ENCODE results near the gene RUNX3. TPM values are rescaled to one million over a fixed set of nuclear protein-coding genes. Genes with fewer than 3 reads are reported as not detected.
A peak's percentile ranks its signal among the peaks of the same experiment; 100 is the strongest.

RUNX3 gene
- total RNA-seq, 4 donors from 2014 or later: 0.27 to 2.8 (median 0.77) TPM

DNA sequence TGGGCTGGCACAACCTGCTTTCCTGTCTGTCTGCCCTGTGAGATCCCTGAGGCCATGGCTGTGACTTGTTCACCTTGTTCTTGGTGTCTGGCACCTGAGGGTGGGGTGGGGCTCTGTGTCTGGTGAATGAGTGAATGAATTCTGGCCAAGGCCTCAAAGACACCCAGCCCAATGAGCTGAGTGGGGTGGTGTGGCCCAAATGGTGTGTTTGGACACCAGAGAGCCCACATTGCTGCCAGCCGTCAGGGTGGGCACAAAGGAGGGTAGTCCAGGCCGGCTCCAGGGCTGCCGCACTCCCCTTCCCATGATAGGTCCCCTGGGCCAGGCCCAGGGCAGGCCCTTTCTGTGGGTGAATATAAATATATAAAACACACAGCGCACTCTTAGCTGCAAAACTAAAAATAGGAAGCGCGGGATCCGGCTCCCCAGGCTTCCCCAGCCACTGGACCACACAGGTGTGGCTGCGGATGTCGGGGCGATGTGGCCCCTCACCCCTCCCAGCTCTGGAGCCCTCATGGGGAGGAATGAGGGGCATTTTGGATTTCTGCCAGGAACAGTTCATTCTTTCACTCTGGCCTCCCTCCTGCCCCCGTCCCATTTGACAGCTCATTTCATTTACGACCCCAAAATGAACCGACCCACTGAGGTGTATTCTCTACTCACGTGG is 33.3 kb downstream of the RUNX3 start:
- WGBS, 2 donors: 78 to 83% methylated on average over 14 of the region's 14 CpGs
- Histone ChIP-seq H3K4me3 (replicated peaks in 1 of 3) (no peak overlapping the region), H3K27me3 (no peaks in the 10 kb centered on the region), H3K36me3 (no peaks in the 10 kb centered on the region), H3K4me1 (peaks cover 0 to 9% of the 10 kb centered on the region in 2 donors), H3K9me3 (no peaks in the 10 kb centered on the region), H3K27ac (no peak overlapping the region)
- intact Hi-C loops (cut with DNase I): loop anchor here (5.0 kb wide), 1 partner anchor 44 kb away; no protein-coding TSS in a partner anchor
- no peak for DNase-seq
- TF ChIP-seq POLR2A (IDR thresholded peaks at IDR 0.05): no peak
- TF ChIP-seq, protein P1, sequence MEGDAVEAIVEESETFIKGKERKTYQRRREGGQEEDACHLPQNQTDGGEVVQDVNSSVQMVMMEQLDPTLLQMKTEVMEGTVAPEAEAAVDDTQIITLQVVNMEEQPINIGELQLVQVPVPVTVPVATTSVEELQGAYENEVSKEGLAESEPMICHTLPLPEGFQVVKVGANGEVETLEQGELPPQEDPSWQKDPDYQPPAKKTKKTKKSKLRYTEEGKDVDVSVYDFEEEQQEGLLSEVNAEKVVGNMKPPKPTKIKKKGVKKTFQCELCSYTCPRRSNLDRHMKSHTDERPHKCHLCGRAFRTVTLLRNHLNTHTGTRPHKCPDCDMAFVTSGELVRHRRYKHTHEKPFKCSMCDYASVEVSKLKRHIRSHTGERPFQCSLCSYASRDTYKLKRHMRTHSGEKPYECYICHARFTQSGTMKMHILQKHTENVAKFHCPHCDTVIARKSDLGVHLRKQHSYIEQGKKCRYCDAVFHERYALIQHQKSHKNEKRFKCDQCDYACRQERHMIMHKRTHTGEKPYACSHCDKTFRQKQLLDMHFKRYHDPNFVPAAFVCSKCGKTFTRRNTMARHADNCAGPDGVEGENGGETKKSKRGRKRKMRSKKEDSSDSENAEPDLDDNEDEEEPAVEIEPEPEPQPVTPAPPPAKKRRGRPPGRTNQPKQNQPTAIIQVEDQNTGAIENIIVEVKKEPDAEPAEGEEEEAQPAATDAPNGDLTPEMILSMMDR (IDR thresholded peaks at IDR 0.05): no peak

- intact Hi-C loops (cut with DNase I): loop anchor here (5.0 kb wide), 1 partner anchor 44 kb away; no protein-coding TSS in a partner anchor
- DNase-seq: no peak
- no peaks in the 10 kb centered on the region for H3K9me3 ChIP-seq
Measured at GRCh38 chr1:24896176-24896575, 33.9 kb downstream of the RUNX3 start.

DNA sequence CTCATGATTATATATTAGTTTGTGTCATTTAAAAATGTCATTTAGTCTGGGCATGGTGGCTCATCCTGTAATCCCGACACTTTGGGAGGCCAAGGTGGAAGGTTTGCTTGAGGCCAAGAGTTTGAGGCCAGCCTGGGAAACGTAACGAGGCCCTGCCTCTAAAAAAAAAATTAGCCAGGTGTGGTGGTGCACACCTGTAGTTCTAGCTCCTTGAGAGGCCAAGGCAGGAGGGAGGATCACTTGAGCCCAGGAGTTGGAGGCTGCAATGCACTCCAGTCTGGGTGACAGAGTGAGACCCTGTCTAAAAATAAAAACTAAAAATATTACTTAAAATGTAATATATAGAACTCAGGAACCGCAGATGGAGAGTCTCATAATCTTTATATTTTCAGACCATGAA is 34.6 kb downstream of the RUNX3 start:
- Histone ChIP-seq H3K27ac (no peak overlapping the region), H3K27me3 (no peaks in the 10 kb centered on the region), H3K36me3 (no peaks in the 10 kb centered on the region), H3K4me1 (peaks cover 0 to 9% of the 10 kb centered on the region in 2 donors), H3K4me3 (replicated peaks in 1 of 3) (no peak overlapping the region), H3K9me3 (no peaks in the 10 kb centered on the region)
- no peak for DNase-seq
- WGBS, 2 donors: 87 to 93% methylated on average over 4 of the region's 4 CpGs
- TF ChIP-seq POLR2A (IDR thresholded peaks at IDR 0.05): no peak
- TF ChIP-seq, protein P1 (IDR thresholded peaks at IDR 0.05): no peak
- intact Hi-C loops (cut with DNase I): loop anchor here (5.0 kb wide), 1 partner anchor 43 kb away; no protein-coding TSS in a partner anchor

More at GRCh38 chr1:24896176-24896575, 33.9 kb downstream of the RUNX3 start:
- Histone ChIP-seq H3K4me1 (peaks cover 0 to 9% of the 10 kb centered on the region in 2 donors), H3K4me3 (replicated peaks in 1 of 3) (no peak overlapping the region), H3K27me3 (no peaks in the 10 kb centered on the region), H3K27ac (no peak overlapping the region), H3K36me3 (no peaks in the 10 kb centered on the region)
- WGBS, 2 donors: 96 to 97% methylated on average over 6 of the region's 6 CpGs
- TF ChIP-seq, protein P1 (IDR thresholded peaks at IDR 0.05): no peak

DNA sequence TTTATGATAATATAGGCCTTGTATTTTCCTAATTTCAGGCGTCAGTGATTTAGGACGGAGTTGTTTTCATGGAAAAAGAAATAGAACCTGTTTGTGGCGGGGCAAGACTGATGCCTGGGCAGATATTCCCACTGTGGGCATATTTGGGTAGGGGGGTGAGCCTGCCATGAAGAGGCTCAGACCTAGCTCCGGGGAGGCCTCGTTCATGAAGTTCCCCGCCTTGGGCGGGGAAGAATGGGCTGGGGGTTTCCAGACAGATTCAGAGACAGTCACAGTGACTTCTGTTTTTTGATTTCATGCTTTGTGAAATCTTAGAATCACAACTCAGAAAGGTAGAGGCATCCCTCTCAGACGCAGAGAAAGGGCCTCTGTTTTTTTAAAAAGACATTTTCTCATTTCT is 36.1 kb downstream of the RUNX3 start:
- Histone ChIP-seq H3K27ac (no peak overlapping the region), H3K9me3 (no peaks in the 10 kb centered on the region), H3K27me3 (no peaks in the 10 kb centered on the region), H3K4me3 (replicated peaks in 1 of 3) (no peak overlapping the region), H3K4me1 (peaks cover 0 to 9% of the 10 kb centered on the region in 2 donors), H3K36me3 (no peaks in the 10 kb centered on the region)
- WGBS, 2 donors: 74 to 83% methylated on average over 8 of the region's 8 CpGs
- DNase-seq: no peak
- TF ChIP-seq POLR2A (IDR thresholded peaks at IDR 0.05): no peak
- TF ChIP-seq, protein P1 (IDR thresholded peaks at IDR 0.05): no peak
- intact Hi-C loops (cut with DNase I): no loop called here

- TF ChIP-seq, protein P1 (IDR thresholded peaks at IDR 0.05): no peak
- no peak for TF ChIP-seq POLR2A (IDR thresholded peaks at IDR 0.05)
- 37 to 61% methylated on average over 3 of the region's 3 CpGs for WGBS, 2 donors
- no peak overlapping the region for H3K4me3 ChIP-seq (replicated peaks in 1 of 3)
- H3K27me3 ChIP-seq: no peaks in the 10 kb centered on the region
- DNase-seq: no peak
- H3K4me1 ChIP-seq: peaks cover 0 to 9% of the 10 kb centered on the region in 2 donors
- H3K9me3 ChIP-seq: no peaks in the 10 kb centered on the region
- no peaks in the 10 kb centered on the region for H3K36me3 ChIP-seq
- intact Hi-C loops (cut with DNase I): no loop called here
- peak overlapping the region in 1 of 3 donors; percentile 22 for H3K27ac ChIP-seq
Measured at GRCh38 chr1:24893431-24893830, 36.6 kb downstream of the RUNX3 start.

Measured in thyroid gland (tissue), 4 donors.